AG20443 (cell line): ENCODE measurements around the gene RBBP4.
"Not testable (repeated sequence)": the region's sequence is repeated elsewhere in the genome, so short reads cannot be mapped to it uniquely, and the experiment has no call there.

Experiments used
- DNase-seq: peaks from one replicate; pipeline ENCODE4 v3.0.0; 2012; ENCODE audit warnings: low spot score, mixed read lengths

RBBP4 gene

GRCh38 chr1:32639489-32640075 is 11.4 kb upstream of the RBBP4 start:
- peak; percentile 24 for DNase-seq

DNA sequence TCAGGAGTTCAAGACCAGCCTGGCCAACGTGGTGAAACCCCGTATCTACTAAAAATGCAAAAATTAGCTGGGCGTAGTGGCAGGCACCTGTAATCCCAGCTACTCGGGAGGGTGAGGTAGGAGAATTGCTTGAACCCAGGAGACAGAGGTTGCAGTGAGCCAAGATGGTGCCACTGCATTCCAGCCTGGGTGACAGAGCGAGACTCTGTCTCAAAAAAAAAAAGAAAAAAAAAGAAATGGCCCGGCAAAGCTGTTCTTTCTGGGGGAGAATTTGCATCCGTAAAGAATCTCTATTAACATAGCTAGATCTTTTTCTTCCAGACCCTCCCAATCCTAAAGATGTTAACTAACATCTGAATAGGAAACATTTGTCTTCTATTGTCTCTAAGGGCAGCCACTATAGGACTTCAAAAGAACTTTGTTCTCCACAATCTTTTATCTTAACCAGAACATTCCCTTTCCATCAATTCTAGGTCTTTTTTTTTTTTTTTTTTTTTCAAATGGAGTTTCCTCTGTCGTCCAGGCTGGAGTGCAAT is 8.6 kb upstream of the RBBP4 start:
- DNase-seq: not testable (repeated sequence)

DNA sequence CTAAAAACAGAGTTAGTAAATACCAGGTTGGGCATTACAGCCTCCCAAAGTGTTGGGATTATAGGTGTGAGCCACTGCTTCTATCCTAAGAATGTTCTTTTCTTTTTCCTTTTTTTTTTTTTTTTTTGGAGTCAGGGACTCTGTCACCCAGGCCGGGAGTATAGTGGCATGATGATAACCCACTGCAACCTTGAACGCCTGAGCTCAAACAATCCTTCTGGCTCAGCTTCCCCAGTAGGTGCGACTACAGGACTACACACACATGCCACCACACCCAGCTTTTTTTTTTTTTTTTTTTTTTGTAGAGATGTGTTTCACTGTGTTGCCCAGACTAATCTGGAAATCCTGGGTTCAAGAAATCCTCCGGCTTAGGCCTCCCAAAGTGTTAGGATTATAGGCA is 6.6 kb upstream of the RBBP4 start:
- no peak for DNase-seq

DNA sequence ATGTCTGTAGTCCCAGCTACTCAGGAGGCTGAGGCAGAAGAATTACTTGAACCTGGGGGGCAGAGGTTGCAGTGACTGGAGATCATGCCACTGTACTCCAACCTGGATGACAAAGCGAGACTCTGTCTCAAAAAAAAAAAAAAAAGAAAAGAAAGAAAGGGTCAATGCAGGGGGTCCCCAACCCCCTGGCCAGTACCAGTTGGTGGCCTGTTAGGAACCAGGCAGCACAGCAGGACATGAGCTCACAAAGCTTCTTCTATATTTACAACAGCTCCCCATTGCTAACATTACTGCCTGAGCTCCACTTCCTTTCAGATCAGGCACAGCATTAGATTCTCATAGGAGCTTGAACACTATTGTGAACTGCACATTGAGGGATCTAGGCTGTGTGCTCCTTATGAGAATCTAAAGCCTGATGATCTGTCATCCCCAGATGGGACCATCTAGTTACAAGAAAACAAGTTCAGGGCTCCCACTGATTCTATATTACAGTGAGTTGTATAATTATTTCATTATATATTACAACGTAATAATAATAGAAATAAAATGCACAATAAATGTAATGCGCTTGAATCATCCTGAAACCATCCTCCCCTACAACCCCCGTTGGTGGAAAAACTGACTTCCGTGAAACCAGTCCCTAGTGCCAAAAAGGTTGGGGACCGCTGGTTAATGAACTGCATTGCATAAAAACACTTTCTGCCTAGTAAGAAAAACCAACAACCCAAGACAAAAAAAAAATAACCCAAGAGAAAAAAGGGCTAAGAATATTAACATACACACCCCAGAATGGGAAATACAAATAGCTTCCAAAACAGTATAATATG is 3.5 kb upstream of the RBBP4 start:
- DNase-seq: no peak

DNA sequence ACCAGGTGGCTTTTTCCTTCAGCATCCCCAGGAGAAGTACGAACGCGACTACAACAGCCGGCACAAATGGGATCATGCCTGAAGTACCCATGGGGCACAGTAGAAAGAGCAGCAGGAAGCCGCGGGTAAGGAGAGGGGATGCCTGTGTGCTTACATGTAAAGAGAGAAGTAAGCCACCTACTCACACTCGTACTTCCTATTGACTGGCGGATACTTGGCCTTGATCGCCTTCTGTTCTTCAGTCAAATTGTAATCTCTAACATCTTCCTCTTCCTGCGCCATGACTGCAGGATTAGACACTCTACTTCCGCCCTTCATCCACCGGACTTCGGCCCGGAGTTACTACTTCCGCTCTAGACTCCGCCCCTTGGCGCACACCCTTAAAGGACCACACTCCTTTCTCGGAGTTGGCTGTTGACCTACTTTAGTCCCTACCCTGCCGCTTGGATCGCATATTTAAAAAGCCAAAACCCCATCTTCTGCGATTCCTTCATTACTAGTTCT is 708 bp upstream of the RBBP4 start, which contains the start of gene ZBTB8OS:
TSS of gene ZBTB8OS (minus strand) at position 303 of the 504 bp plus-strand sequence. CDS start at position 282, 21 bp downstream.
- DNase-seq: peak; percentile 93

GRCh38 chr1:32651461-32652073 is 559 bp downstream of the RBBP4 start:
- no peak for DNase-seq

GRCh38 chr1:32652244-32652962 is 1.4 kb downstream of the RBBP4 start:
- DNase-seq: no peak

DNA sequence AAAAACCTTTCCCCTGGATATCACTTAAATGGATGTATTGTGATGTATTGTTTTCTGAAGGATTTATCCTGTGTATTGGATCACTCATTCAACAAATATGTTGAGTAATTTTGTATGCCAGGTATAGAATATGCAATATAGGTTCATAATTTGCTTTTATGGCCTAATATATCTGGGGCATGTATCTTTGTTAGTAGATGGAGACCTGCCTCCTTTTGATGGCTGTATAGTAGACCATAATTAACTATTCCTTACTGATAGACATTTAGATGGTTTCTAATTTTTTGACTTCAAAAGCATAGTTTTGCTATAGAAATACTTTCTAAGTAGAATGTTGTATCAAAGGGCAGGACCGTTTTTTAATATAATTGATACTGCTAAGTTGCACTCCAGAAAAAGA is 8.6 kb downstream of the RBBP4 start:
- DNase-seq: no peak

- no peak for DNase-seq
These were observed 14.9 kb downstream of the RBBP4 start for GRCh38 chr1:32665915-32666314.

DNA sequence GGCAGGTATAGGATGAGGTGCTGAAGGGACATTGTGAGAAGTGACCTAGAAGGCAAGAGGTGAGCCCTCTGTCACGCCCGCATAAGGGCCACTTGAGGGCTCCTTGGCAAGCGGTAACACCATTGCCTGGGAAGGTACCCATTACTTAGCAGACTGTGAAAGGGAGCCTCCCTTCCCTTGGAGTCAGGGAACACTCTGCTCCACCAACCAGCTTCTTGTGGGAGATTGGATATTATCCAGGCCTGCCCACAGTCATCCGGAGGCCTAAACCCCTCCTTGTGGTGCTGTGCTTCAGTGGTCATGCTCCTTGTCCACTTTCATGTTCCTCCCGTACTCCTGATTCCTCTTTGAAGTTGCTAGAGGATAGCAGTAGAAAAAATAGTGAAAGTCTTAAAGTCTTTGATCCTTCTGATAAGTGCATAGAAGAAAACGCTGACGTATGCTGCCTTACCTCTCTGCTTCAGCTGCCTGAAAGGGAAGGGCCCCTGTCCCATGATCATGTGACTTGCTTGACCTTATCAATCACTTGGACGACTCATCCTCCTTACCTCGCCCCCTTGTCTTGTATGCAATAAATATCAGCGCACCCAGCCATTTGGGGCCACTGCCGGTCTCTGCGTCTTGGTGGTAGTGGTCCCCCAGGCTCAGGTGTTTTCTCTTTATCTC is 16.0 kb downstream of the RBBP4 start:
- DNase-seq: no peak

- not testable (repeated sequence) for DNase-seq
These were observed 17.7 kb downstream of the RBBP4 start for GRCh38 chr1:32668716-32669115.

- DNase-seq: no peak
These were observed 25.9 kb downstream of the RBBP4 start for GRCh38 chr1:32676945-32677344.

DNA sequence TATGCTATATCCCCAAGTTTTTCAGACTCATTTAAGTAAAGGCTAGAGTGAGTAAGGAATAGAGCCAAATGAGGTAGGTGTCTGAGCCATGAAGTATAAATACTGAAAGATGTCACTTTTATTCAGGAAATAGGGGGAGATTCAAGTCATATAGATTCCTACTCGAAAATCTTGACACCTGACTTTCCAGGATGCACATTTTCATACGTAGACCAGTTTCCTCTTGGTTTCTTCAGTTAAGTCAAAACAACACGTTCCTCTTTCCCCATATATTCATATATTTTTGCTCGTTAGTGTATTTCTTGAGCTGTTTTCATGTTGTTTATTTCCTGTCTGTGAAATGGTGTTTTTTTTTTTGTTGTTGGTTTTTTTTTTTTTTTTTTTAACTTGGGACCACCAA is 29.0 kb downstream of the RBBP4 start:
- not testable (repeated sequence) for DNase-seq

DNA sequence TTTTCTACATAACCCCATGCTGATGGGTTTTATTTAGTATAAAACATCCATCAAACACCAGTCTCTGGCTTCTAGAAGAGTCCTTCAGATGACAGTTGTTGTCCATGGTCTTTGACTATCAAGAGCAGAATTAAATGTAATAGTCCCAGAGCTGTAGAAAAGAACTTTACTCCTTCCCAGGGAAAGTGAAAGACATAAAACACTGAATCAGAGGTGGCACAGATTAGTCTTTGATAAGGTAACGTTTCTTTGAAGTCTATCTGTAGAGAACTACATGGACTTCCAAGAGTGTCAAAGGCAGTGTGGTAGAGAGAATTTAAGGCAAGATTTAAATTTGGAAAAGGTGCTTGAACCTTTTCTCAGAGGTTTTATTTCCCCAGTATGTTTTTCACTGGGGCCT is 29.6 kb downstream of the RBBP4 start:
- DNase-seq: no peak

- DNase-seq: no peak
These were observed 30.5 kb downstream of the RBBP4 start for GRCh38 chr1:32681509-32681908.

DNA sequence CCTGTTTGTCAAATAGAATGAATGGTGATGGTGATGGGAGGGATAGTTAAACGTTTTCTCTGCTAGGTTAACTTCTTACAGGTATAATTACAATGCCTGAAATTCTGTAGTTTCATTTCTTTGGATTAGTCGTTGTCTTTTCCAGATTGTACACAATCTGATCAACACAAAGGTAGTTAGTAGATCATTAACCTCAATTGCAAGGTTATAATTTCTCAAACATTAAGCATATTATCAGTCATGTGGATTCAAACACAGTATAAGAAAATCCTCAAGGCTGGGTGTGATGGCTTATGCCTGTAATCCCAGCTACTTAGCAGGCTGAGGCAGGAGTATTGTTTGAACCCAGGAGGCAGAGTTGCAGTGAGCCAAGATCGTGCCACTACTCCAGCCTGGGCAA is 31.0 kb downstream of the RBBP4 start:
- no peak for DNase-seq

DNA sequence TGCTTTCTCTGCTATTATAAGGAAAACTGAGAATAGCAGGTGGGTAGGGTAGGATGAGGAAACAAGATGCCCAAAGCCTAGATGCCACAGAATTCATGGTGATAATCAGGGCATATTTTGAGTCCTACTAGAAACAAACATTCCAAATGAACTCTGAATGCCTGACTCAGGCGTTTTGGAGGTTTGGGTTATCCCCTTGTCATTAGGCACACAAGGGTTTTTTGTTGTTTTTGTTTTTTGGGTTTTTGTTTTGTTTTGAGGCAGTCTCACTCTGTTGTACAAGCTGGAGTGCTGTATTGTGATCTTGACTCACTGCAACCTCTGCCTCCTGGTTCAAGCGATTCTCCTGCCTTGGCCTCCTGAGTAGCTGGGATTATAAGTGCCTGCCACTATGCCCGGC is 32.4 kb downstream of the RBBP4 start:
- DNase-seq: no peak

- peak; percentile 34 for DNase-seq
These were observed 33.3 kb downstream of the RBBP4 start for GRCh38 chr1:32684167-32684811.

GRCh38 chr1:32685498-32685897 is 34.5 kb downstream of the RBBP4 start:
- DNase-seq: no peak

GRCh38 chr1:32686387-32686786 is 35.4 kb downstream of the RBBP4 start:
- no peak for DNase-seq
